Measurements from ENCODE around the gene MLPH. TPM values are rescaled to one million over a fixed set of nuclear protein-coding genes. Genes with fewer than 3 reads are reported as not detected.
"Not testable (repeated sequence)": the region's sequence is repeated elsewhere in the genome, so short reads cannot be mapped to it uniquely, and the experiment has no call there.

MLPH gene
- total and polyA plus RNA-seq, 5 donors: 57.8 to 189 (median 138) TPM

DNA sequence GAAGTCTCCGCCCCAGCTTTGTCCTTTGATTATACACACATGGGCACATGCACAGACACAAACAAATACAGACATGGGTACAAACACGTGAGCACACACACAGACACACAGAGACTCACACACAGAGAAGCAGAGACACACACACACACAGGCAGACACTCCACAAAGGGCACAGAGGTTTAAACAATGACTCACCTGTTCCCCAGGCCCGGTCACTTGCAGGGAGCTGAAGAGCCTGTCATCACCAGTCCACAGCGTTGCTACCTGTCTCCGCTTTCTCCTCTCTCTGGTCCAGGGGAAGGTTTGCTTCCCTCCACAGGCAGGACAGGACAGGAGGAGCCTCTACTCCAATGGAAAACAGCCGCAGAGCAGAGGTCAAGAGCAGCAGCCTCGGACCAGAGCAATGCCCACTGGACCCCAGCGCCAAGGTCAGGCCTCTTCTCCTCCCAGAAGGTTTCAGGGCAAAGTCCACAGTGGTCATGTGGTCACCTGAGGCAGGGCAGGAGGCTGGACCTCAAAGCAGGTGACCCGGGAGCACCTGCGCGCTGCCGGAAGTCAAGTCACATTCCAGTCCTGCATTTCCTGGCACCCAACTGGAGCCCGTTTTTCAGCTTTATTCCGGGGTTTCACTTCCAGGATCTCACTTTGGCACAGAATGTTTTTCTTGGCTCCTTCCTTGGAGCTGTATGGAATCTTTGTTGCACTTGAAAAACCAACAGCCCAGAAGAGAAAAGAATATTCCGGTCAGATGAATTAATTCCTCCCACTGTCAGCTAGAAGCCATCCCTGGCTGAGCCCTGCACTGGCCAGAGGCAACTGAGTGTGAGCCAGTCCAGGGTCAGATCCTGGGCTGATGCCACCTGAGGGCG, 103.5 kb downstream of the MLPH start, which contains the start of gene RAB17:
Gene RAB17, minus strand, starts transcription at position 463 of the 869 bp plus-strand sequence. CDS start 4,580 bp downstream, outside the sequence.
- no peak within 1 kb of the TSS for H3K4me3 ChIP-seq (ENCODE audit: low read length)
- peaks cover 7% of the 10 kb centered on the region for H3K4me1 ChIP-seq (ENCODE audit: control insufficient read depth, insufficient read depth, low read length)
- no peaks in the 10 kb centered on the region for H3K9me3 ChIP-seq (ENCODE audit: control insufficient read depth, low read length)
- H3K27me3 ChIP-seq (ENCODE audit: control insufficient read depth, insufficient read depth): no peaks in the 10 kb centered on the region
- peak in 1 of 3 donors; percentile 65 for DNase-seq
- H3K27ac ChIP-seq (ENCODE audit: low read length): no peak within 1 kb of the TSS
- 67% methylated on average over 16 of the region's 16 CpGs for whole genome bisulfite sequencing
- peak in 1 of 2 donors; percentile 13 for ATAC-seq
- intact Hi-C loops (cut with DNase I): no loop called here

DNA sequence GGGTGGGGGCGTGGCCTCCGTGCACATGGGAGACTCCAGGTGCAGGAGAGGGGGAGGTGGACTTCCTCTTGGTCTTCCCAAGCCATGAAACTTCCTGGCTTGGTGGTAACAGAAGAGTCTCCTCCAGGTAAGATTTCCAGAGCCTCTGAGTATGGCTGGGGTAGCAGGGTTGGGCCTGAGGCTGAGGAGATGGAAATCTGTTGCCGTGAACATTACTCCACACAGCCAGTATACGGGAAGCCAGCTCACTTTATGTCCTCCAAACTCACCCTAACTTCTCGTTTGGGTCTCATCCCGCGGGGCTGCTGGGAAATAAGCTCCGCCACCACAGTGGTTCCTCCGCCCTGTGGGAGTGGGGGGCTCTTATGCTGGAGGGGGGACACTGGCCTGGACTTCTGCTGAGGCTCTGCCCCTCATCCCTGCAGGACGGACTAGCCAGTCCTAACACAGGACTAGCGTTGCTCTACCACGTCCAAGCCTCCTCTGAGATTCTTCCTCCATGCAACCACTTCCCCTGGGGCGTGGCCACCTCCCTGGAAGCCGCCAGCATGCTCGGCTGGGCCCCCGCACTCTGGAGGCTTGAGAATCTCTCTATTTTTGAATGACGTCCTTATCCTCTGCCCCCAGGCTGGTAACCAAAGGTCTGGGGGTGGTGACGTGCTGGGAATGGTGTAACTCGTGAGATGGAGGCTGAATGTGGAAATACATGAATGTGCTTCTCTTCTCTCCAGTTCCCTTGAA, 104.3 kb downstream of the MLPH start:
- intact Hi-C loops (cut with DNase I): no loop called here
- Histone ChIP-seq H3K4me3 (ENCODE audit: low read length) (no peak overlapping the region), H3K27ac (ENCODE audit: low read length) (no peak overlapping the region)

DNA sequence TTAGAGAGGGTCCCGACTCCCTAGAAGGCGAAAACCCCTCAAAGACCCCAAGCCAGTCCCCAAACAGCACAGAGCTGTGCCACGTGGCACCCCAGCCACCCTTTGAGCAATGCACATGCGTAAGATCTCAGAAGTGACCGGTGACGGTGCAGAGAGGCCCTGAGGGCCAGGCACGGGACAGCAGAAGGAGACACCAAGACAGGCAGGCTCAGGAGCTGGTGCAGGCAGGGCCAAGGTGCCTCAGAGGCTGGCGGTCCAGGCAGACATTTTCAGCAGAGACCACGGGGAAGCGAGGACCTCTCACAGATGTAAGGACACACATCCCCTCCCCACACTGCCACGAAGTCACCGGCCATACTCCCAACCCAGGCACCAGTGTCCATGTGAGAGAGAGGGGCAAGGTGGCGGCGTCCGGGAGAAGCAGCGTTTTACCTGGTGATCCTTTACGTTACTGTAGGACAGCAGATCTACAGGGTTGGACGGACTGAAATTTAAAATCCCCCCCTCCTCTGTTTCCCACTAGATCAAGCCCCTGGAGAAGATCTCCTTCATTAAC, 105.5 kb downstream of the MLPH start:
- H3K4me1 ChIP-seq (ENCODE audit: control insufficient read depth, insufficient read depth, low read length): peaks cover 7% of the 10 kb centered on the region

More for the DNA sequence above, 104.3 kb downstream of the MLPH start:
- Histone ChIP-seq H3K4me1 (ENCODE audit: control insufficient read depth, insufficient read depth, low read length) (peaks cover 7% of the 10 kb centered on the region), H3K9me3 (ENCODE audit: control insufficient read depth, low read length) (no peaks in the 10 kb centered on the region), H3K27me3 (ENCODE audit: control insufficient read depth, insufficient read depth) (no peaks in the 10 kb centered on the region)
- 59% methylated on average over 19 of the region's 19 CpGs for WGBS
- peak in 1 of 3 donors; percentile 62 for DNase-seq
- ATAC-seq: peak in 1 of 2 donors; percentile 6

DNA sequence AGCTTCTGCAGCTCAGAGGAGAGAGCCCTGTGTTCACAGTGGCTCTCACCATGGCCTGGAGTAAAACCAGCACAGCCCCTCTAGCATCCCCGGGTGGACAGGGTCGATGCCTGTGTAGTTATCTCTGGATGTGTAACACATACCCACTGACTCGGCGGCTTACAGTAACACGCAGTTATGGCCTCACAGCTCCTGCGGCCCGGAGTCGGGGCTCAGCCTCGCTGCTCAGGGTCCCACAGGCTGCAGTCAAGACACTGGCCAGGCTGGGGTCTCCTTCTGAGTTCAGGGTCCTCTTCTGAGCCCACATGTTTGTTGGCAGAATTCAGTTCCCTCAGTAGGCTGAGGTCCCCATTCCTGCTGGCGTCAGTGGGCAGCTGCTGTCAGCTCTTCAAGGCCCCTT, 106.0 kb downstream of the MLPH start:
- H3K27me3 ChIP-seq (ENCODE audit: control insufficient read depth, insufficient read depth): no peaks in the 10 kb centered on the region
- H3K9me3 ChIP-seq (ENCODE audit: control insufficient read depth, low read length): no peaks in the 10 kb centered on the region
- no peak overlapping the region for H3K4me3 ChIP-seq (ENCODE audit: low read length)
- WGBS: 83% methylated on average over 10 of the region's 10 CpGs
- DNase-seq: peak in 1 of 3 donors; percentile 23
- no peak for ATAC-seq
- intact Hi-C loops (cut with DNase I): no loop called here
- H3K27ac ChIP-seq (ENCODE audit: low read length): no peak overlapping the region
- H3K4me1 ChIP-seq (ENCODE audit: control insufficient read depth, insufficient read depth, low read length): peaks cover 7% of the 10 kb centered on the region

More for the DNA sequence above, 105.5 kb downstream of the MLPH start:
- Histone ChIP-seq H3K9me3 (ENCODE audit: control insufficient read depth, low read length) (no peaks in the 10 kb centered on the region), H3K4me3 (ENCODE audit: low read length) (no peak overlapping the region), H3K27me3 (ENCODE audit: control insufficient read depth, insufficient read depth) (no peaks in the 10 kb centered on the region), H3K27ac (ENCODE audit: low read length) (no peak overlapping the region)
- WGBS: 95% methylated on average over 18 of the region's 18 CpGs
- DNase-seq (peak in 1 of 3 donors; percentile 30), ATAC-seq (no peak)
- intact Hi-C loops (cut with DNase I): no loop called here

DNA sequence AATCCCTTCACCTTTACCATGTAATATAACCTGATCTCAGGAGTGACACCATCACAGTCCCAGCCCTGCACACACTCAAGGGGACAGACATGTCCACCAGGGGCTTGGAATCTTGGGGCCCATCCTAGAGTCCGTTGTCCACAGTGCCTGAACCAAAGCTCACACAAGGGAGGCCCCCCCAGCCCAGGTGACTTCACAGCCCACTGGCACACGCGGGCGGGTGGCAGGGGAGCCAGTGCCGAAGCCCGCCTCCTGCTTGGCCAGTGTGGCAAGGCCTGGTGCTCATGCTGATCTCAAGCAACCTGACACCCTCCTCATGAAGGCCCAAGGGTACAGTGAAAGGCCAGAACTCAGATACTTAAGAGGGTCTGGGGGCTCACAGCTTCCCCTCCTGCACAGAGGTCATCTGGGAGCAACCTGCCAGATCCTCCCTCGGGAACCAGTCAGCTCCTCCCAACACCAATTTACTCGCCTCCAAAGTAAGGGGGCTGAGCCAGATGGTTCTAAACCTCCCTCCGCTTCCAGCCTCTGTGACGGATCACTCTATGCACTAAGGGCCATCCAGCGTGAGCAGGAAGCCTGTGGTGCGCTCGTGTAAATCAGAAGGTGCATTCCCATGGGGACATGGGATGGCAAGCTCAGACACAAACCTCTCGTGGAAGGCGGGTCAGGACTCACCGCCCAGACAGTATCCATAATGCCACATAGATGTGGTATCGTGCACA, 106.7 kb downstream of the MLPH start:
- ATAC-seq (no peak), DNase-seq (peak in 1 of 3 donors; percentile 25)
- H3K4me3 ChIP-seq (ENCODE audit: low read length): no peak overlapping the region
- no peaks in the 10 kb centered on the region for H3K9me3 ChIP-seq (ENCODE audit: control insufficient read depth, low read length)
- intact Hi-C loops (cut with DNase I): no loop called here
- H3K27me3 ChIP-seq (ENCODE audit: control insufficient read depth, insufficient read depth): no peaks in the 10 kb centered on the region
- peaks cover 7% of the 10 kb centered on the region for H3K4me1 ChIP-seq (ENCODE audit: control insufficient read depth, insufficient read depth, low read length)
- WGBS: 93% methylated on average over 17 of the region's 17 CpGs
- no peak overlapping the region for H3K27ac ChIP-seq (ENCODE audit: low read length)

DNA sequence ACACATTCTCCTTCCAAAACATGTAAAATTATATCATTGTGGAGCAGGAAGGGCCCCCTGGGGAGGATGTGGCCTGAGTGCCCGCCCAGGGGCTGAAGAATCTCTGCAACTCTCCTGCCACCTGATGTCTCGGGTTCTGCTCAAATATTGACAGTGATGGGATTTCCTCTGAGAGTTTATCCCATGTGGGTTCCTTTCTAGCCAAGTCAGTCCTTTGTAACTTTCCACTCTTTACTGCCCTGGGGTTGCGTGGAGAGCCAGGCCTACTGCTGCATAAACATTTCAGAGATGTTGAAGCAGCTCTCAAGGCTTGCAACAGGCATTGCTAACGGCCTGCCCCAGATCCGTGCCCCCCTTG, 107.4 kb downstream of the MLPH start:
- DNase-seq: no peak
- Histone ChIP-seq H3K9me3 (ENCODE audit: control insufficient read depth, low read length) (no peaks in the 10 kb centered on the region), H3K4me3 (ENCODE audit: low read length) (no peak overlapping the region), H3K4me1 (ENCODE audit: control insufficient read depth, insufficient read depth, low read length) (peaks cover 7% of the 10 kb centered on the region), H3K27ac (ENCODE audit: low read length) (peak overlapping the region; percentile 50), H3K27me3 (ENCODE audit: control insufficient read depth, insufficient read depth) (no peaks in the 10 kb centered on the region)
- intact Hi-C loops (cut with DNase I): no loop called here
- peak; percentile 9 to 14 for ATAC-seq
- 50% methylated on average over 5 of the region's 5 CpGs for WGBS

DNA sequence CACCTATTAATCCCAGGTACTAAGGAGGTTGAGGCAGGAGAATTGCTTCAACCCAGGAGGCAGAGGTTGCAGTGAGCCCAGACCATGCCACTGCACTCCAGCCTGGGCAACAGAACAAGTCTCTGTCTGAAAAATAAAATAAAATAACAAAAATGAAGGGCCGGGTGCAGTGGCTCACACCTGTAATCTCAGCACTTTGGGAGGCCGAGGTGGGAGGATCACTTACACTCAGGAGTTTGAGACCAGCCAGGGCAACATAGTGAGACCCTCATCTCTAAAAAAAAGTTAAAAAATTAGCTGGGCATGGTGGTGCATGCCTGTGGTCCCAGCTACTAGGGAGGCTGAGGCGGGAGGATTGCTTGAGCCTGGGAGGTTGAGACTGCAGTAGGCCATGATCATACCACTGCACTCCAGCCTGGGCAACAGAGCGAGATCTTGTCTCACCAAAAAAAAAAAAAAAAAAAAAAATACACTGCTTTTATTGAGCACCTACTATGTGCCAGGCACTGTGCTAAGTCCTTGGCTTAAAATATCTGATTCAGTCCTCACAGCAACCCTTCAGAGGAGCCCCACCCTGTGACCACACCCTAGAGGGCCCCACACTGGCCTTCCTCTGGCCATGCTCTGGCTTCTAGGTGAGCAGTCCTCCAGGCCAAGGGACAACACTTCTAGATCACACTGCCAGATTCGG, 108.9 kb downstream of the MLPH start:
- intact Hi-C loops (cut with DNase I); DNase-seq: not testable (repeated sequence)

DNA sequence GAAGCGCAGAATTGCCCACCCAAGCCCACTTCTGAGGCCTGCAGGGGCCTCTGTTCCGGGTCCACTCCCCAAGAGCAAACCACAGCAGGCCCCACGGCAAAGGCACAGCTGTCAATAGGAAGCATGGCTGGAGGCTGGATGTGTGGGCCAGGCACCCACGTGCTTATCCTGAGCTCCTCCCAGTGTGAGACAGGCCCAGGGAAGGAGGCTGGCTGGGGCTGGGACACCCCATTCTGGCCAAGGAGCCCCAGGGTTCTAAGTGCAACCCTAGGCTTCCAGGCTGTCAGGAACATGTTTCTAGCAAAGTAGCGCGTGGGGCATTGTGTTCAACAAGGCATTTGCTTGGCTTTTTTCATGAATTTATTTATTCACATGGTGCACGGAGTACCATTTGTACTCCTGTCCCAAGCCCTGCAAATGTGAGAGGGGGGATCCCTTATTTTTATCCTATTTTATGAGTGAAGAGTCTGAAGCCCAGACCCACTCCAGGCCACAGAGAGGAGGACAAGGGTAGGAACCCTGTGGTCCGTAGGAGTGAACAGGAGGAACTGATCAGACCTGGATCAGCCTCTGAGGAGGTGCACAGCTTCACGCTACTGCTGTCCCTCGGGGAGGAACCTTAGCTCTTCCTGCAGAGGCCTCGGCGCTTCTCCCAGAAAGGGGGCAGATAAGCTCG, 109.6 kb downstream of the MLPH start:
- intact Hi-C loops (cut with DNase I): no loop called here
- DNase-seq (peak in 1 of 3 donors; percentile 56), ATAC-seq (no peak)
- Histone ChIP-seq H3K4me1 (ENCODE audit: control insufficient read depth, insufficient read depth, low read length) (peaks cover 10% of the 10 kb centered on the region), H3K4me3 (ENCODE audit: low read length) (no peak overlapping the region), H3K9me3 (ENCODE audit: control insufficient read depth, low read length) (no peaks in the 10 kb centered on the region), H3K27me3 (ENCODE audit: control insufficient read depth, insufficient read depth) (no peaks in the 10 kb centered on the region), H3K27ac (ENCODE audit: low read length) (no peak overlapping the region)
- 85% methylated on average over 13 of the region's 13 CpGs for WGBS

More for the DNA sequence above, 108.9 kb downstream of the MLPH start:
- not testable (repeated sequence) for H3K4me1 ChIP-seq (ENCODE audit: control insufficient read depth, insufficient read depth, low read length); H3K4me3 ChIP-seq (ENCODE audit: low read length); ATAC-seq; H3K27me3 ChIP-seq (ENCODE audit: control insufficient read depth, insufficient read depth); H3K27ac ChIP-seq (ENCODE audit: low read length); H3K9me3 ChIP-seq (ENCODE audit: control insufficient read depth, low read length)
- 95% methylated on average over 5 of the region's 5 CpGs for WGBS

DNA sequence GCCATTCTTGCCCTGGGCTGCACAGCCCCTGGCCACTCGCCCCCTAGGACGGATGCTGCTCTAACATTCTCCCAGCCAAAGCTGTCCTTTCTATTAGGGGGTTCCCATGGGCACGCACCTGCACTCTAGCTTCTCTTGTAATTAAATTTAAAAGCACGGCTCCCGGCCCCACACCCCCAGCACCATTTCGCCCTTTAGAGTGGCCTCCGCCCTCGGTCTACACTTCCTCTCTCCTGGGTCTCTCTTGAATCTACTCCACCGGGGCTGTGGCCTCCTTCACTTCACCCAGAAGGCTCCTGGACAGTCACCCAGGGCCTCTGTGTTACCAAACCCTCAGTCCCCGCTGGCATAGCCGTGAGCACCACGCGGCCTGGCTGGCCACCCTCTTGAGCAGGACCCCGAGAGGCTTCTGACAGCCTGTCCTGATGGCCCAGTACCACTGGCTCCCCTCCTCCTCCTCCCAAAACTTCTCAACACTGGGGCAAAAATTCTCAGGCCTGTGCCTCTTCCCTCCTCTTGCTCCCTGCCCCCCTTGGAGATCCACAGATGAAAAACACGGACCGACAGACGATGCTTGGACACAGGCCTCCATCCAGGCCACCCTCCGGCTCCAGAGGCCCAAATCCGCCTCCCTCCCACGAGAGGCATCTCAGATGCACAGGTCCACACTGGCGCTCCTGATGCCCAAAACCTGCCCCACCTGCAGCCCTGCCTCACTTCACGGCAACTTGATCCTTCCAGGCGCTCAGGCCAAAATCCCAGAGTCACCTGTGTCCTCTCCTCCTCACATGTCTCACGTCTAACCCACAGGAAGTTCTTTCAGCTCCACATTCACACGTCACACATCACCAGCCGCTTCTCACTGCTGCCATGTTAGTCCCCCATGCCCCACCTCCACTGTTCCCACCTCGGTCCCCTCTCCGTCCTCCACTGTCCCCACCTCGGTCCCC, 110.4 kb downstream of the MLPH start:
- ATAC-seq: no peak
- no peaks in the 10 kb centered on the region for H3K9me3 ChIP-seq (ENCODE audit: control insufficient read depth, low read length)
- 86% methylated on average over 29 of the region's 29 CpGs for WGBS
- intact Hi-C loops (cut with DNase I): no loop called here
- H3K27ac ChIP-seq (ENCODE audit: low read length): no peak overlapping the region
- no peak overlapping the region for H3K4me3 ChIP-seq (ENCODE audit: low read length)
- no peaks in the 10 kb centered on the region for H3K27me3 ChIP-seq (ENCODE audit: control insufficient read depth, insufficient read depth)
- peaks cover 13% of the 10 kb centered on the region for H3K4me1 ChIP-seq (ENCODE audit: control insufficient read depth, insufficient read depth, low read length)
- peak in 1 of 3 donors; percentile 43 for DNase-seq

Measured in right cardiac atrium (tissue), 5 donors.